Esophagus squamous epithelium (tissue), 5 donors: ENCODE results near the gene CLOCK. TPM values are rescaled to one million over a fixed set of nuclear protein-coding genes. Genes with fewer than 3 reads are reported as not detected.

Experiments
- DNase-seq: peaks from one replicate; lab custom pipeline; 2025; lab: John Stamatoyannopoulos, UW
- H3K27ac ChIP-seq, 4 donors: fragments of 200-600 bp; sonication (generic); one replicate each; pipeline ENCODE4 v1.5.1; 2016 to 2019; ENCODE audit warnings: mild to moderate bottlenecking in 1 of 4
- H3K27me3 ChIP-seq, 4 donors: fragments of 200-600 bp; sonication (generic); 1 replicate in 3 of 4; 2 replicates in 1 of 4; pipeline versions ENCODE4 v1.5.1 to v1.6.0; 2017 to 2021; ENCODE audit warnings: antibody characterized with exemption in 1 of 4
- H3K36me3 ChIP-seq, 3 donors: fragments of 200-600 bp; sonication (generic); one replicate each; pipeline ENCODE4 v1.5.1; 2016 to 2019
- H3K4me1 ChIP-seq, 3 donors: fragments of 200-600 bp; sonication (generic); one replicate each; pipeline ENCODE4 v1.5.1; 2017 to 2019
- H3K4me3 ChIP-seq, 4 donors: fragments of 200-600 bp; sonication (generic); 1 replicate in 3 of 4; 2 replicates in 1 of 4; pipeline ENCODE4 v1.5.1; 2016 to 2019; ENCODE audit warnings: mild to moderate bottlenecking in 2 of 4, moderate library complexity in 1 of 4
- H3K9me3 ChIP-seq, 3 donors: fragments of 200-600 bp; sonication (generic); one replicate each; pipeline ENCODE4 v1.5.1; 2016 to 2019
- CTCF ChIP-seq, 6 experiments: fragments of 450-650 bp in 4 of 6; fragments of 200-600 bp in 2 of 6; sonication (generic) in 2 of 6; IDR thresholded peaks; one replicate each; pipeline ENCODE4 v1.5.1; 2016 to 2019; ENCODE audit warnings: antibody characterized with exemption in 6 of 6, mild to moderate bottlenecking in 4 of 6, moderate library complexity in 4 of 6
- POLR2A ChIP-seq, 4 donors: fragments of 450-650 bp; IDR thresholded peaks; one replicate each; pipeline ENCODE4 v1.6.1; 2017; ENCODE audit warnings: antibody characterized with exemption in 4 of 4, mild to moderate bottlenecking in 4 of 4, moderate library complexity in 3 of 4
- WGBS, 2 donors: methylation state at CpG; one replicate each; pipeline ENCODE4 v1.1.5; 2018; 5-methylcytosine and 5-hydroxymethylcytosine counted together
- intact Hi-C: fragments of 100-400 bp; cut with DNase I; formaldehyde crosslinking; loops from one replicate; pipeline ENCODE4 v1.15.0; 2022
- total RNA-seq, 4 donors: library from RNA; depleted of rRNA; stranded (reverse); fragments of >200 nt; gene quantifications; one replicate each; pipeline ENCODE4 v1.1.0, GENCODE V29; 2016
- donor health status: DM: yes; HTN: yes; CAD: no.

Gene CLOCK
- total RNA-seq, 4 donors from 2014 or later = 15.2 to 39.3 (median 32.6) TPM

DNA sequence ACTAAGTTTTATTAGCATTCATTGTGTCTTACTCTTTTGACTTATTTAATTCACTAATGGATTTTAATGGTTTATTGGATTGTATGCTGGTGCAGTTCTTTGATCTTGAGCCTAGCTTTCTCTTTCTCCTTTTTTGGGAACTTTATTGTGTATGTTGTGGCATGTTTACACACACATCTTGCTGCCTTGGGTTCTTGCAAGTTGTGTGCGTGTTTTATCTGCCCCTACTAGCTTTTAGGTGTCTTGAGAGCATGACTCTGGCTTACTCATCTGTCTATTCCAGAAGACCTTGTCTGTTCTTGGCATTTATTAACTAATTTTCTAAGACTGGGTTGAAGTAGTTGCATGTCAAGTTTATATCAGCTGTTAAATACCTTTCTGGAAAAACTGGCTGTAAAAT, 148.2 kb downstream of the CLOCK start:
- no peak for DNase-seq
- Histone ChIP-seq H3K9me3 (no peaks in the 10 kb centered on the region), H3K27ac (peak overlapping the region; percentile 96 to 100 (median 100)), H3K4me1 (peaks cover 14 to 53% (median 23%) of the 10 kb centered on the region in 3 donors), H3K27me3 (no peaks in the 10 kb centered on the region), H3K4me3 (peak overlapping the region; percentile 75 to 99 (median 96)), H3K36me3 (peaks cover 0 to 24% (median 0%) of the 10 kb centered on the region in 3 donors)
- intact Hi-C loops = loop anchor here (5.0 kb wide), 1 partner anchor 51 kb away; the partner anchor contains the start of gene SRD5A3
- no peak for TF ChIP-seq POLR2A (IDR thresholded peaks at IDR 0.05)
- TF ChIP-seq CTCF (IDR thresholded peaks at IDR 0.05) = no peak
- WGBS, 2 donors = 18 to 24% methylated on average over 1 of the region's 1 CpG

- intact Hi-C loops = loop anchor here (5.0 kb wide), 1 partner anchor 50 kb away; the partner anchor contains the start of gene SRD5A3
Measured at GRCh38 chr4:55397520-55398321, 149.0 kb downstream of the CLOCK start.

DNA sequence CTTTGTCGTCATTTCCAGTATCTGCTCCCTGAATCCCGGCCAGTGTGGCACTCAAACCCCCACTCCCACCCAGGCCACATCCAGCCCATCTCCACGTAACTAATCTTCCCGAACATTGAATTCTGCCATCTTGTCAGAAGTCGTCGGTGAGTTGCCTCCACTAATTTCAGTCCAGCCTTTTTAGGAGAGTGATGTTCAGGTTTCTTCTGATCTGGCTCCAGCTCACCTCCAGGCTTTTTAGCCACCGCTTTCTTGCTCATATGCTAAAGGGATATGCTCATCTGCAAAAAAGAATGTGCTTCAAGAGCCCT, 149.6 kb downstream of the CLOCK start:
- intact Hi-C loops = loop anchor here (5.0 kb wide), 1 partner anchor 50 kb away; the partner anchor contains the start of gene SRD5A3
- WGBS, 2 donors = 1 to 2% methylated on average over 7 of the region's 7 CpGs

More at GRCh38 chr4:55397520-55398321, 149.0 kb downstream of the CLOCK start:
- TF ChIP-seq CTCF (IDR thresholded peaks at IDR 0.05) = no peak
- peak in 2 of 4 donors; percentile 26 to 37 for TF ChIP-seq POLR2A (IDR thresholded peaks at IDR 0.05)
- 24 to 28% methylated on average over 15 of the region's 15 CpGs for WGBS, 2 donors
- peak overlapping the region; percentile 96 to 100 (median 100) for H3K27ac ChIP-seq
- no peak for DNase-seq
- no peaks in the 10 kb centered on the region for H3K27me3 ChIP-seq
- no peaks in the 10 kb centered on the region for H3K9me3 ChIP-seq
- H3K36me3 ChIP-seq = peaks cover 0 to 16% (median 0%) of the 10 kb centered on the region in 3 donors
- H3K4me3 ChIP-seq = peak overlapping the region; percentile 75 to 99 (median 96)
- H3K4me1 ChIP-seq = peaks cover 14 to 53% (median 23%) of the 10 kb centered on the region in 3 donors

DNA sequence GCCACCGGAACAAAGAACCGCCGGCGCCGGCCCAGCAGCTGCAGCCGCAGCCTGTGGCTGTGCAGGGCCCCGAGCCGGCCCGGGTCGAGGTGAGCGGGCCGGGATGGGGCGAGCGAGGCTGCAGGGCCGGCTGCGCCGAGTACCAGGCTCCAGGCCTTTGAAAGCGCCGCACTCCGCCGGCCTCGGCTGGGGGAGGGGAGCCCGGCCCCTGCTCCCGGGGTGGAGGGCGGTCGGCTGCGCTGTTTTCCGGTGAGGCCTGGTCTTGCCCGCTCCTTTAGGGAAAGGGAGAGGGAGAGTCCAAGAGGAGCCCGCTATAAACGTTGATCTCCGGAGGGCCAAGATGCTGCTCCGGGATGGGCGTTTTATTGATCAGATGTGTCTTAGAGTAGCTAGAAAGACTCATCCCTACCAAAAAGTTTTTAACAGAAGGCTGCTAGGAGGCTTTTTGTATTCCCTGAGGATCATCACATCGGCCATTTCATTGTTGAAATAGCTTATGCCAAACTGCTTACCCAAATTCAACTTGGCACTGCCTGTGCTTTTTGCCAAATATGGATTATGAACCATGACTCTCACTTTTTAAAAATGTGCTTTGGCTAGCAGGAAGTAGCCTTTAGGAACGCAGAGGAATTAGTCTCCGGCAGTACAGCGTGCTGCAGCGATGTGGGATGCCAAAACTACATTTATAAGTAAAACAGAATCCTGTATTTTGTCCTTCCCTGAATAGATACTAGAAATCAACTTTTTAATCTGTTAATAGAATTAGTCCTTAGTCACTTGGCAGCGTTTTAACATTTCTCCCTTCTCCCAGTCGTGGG, 150.2 kb downstream of the CLOCK start:
- no peaks in the 10 kb centered on the region for H3K27me3 ChIP-seq
- intact Hi-C loops = loop anchor here (5.0 kb wide), 1 partner anchor 49 kb away; the partner anchor contains the start of gene SRD5A3
- peak overlapping the region; percentile 75 to 99 (median 96) for H3K4me3 ChIP-seq
- no peak for DNase-seq
- H3K4me1 ChIP-seq = peaks cover 14 to 49% (median 21%) of the 10 kb centered on the region in 3 donors
- 0% methylated on average over 7 to 11 of the region's 41 CpGs for WGBS, 2 donors
- H3K36me3 ChIP-seq = peaks cover 0 to 12% (median 0%) of the 10 kb centered on the region in 3 donors
- peak overlapping the region; percentile 96 to 100 (median 100) for H3K27ac ChIP-seq
- H3K9me3 ChIP-seq = no peaks in the 10 kb centered on the region
- TF ChIP-seq POLR2A (IDR thresholded peaks at IDR 0.05) (no peak), CTCF (IDR thresholded peaks at IDR 0.05) (no peak)

More for the DNA sequence above, 149.6 kb downstream of the CLOCK start:
- H3K4me3 ChIP-seq = peak overlapping the region; percentile 75 to 99 (median 96)
- H3K9me3 ChIP-seq = no peaks in the 10 kb centered on the region
- DNase-seq = no peak
- H3K4me1 ChIP-seq = peaks cover 14 to 53% (median 23%) of the 10 kb centered on the region in 3 donors
- peak overlapping the region; percentile 96 to 100 (median 100) for H3K27ac ChIP-seq
- no peak for TF ChIP-seq POLR2A (IDR thresholded peaks at IDR 0.05)
- no peak for TF ChIP-seq CTCF (IDR thresholded peaks at IDR 0.05)
- peaks cover 0 to 16% (median 0%) of the 10 kb centered on the region in 3 donors for H3K36me3 ChIP-seq
- H3K27me3 ChIP-seq = no peaks in the 10 kb centered on the region
